NK-92 (cell line): ENCODE measurements around the gene SLC6A20.

Experiments
- DNase-seq: peaks from one replicate; lab custom pipeline; 2025; ENCODE audit not compliant: unreplicated experiment; lab: John Stamatoyannopoulos, UW

The SLC6A20 gene

DNA sequence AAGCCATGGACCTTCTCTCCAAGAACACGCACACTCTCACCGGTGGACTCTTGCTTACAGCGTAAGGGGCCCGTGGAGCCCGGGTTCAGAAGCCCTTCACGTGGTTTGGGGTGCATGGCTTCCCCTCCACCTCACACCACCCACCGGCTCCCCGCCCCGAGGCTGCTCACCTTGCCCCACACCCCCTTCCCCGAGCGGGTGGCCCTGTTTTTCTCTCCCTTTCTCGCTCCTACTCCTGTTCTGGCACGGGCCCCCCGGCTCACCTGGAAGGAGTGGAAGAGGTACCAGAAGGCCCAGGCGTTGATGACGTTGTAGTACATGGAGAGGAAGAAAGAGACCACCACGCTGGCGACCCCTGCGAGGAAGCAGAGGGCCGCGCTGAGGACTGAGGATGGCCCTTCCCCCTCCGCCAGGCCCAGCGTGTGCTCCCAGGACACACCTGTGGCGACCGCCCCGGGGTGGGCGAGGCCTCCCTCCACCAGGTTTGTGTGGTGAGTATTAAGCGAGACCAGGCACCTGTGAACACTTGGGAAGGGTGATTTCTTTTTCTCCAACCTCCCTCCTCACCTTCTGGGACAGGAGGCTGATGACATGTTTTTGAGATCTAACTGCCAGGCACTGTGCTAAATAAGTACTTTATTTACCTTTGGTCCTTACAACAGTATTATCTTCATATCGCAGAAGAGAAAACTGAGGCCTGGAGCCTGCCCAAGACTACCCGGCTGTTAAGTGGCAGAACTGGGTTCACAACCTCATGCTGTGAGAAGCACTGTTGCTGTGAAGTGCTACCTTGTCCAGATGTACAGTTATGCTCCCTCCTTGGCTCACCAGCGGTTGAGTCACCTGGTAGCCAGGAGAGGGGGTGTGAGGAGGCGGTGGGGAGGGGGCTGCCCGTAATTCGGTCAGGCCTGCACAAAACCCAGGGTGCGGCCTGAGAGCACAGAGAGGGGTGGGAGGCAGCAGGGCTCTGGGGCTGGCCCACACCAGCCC, 16.3 kb downstream of the SLC6A20 start:
- no peak for DNase-seq

DNA sequence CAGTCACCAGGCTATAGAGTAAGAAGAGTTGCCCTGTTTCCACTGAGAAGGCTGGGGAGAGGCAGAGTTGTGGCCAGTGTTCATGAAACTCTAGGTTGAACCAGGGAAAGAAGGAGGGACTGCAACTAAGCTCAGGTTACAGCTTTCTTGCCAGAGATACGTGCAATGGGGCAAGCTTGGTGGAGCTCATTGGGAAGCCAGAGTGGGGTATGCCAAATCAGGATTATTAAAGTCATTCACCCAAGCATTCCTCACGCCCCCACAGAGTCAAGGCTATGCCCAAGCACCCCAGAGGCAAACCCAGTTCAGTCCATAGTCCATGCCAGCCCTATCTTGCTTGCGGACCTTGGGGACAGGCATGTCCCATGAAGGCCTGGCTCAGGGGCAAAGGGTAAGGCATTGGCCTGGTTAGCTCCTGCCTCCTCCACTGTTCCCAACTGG, 17.6 kb downstream of the SLC6A20 start:
- DNase-seq: no peak

DNA sequence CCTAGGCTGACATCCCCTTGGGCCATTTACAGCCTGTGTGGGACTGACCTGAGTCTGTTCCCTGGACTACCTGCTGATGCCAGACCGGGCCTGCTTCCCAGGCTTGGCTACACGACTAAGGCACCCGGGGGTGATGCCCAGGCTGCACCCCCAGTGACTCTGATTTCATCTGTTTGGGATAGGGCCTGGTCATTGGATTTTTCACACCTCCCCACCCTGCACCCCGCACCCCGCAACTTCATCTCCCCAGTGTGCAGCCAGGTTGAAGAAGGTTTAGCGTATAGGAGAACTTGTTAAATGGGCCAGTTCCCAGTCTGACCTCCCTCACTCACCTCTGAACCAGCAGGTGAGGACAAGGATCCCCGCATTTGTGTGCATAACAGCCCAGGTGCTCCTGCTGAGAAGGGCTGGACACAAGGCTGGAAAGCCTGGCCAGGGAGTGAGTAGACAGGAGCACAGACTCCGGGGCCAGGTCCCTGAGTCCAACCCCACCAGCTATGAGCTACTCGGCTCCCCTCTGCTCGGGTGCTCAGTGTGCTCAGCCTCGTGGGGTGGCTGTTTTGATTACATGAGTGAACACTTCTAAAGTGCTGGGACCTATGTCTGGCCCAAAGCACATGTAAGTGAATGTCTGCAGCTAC, 18.5 kb downstream of the SLC6A20 start:
- no peak for DNase-seq

DNA sequence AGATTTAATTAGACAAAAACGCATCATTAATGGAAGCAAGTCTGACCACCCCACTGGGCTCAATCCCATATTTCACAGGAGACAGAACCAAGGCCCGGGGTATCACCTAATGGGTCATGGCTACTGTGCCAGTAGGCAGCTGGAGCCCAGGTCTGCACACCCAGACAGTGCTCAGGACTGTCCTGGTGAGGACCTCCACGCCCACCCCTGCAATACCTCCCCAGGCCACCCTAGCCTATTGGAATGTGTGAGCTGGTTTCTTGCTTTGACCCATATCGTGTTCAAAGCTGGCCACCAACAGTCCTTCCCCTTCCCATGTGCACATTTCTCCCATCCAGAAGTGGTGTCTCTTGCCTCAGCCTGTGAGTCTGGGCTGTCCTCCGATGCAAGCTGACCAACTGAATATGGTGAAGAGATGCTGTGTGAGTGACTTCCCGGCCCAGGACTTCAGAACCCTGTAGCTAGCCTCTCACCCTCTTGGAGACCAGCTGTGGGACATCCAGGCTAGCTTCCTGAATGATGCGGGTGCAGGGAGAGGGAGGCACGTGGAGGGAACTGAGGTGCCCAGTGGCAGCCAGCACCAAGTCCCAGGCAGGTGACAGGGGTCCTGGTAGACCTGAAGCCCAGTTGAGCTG, 19.1 kb downstream of the SLC6A20 start:
- no peak for DNase-seq

DNA sequence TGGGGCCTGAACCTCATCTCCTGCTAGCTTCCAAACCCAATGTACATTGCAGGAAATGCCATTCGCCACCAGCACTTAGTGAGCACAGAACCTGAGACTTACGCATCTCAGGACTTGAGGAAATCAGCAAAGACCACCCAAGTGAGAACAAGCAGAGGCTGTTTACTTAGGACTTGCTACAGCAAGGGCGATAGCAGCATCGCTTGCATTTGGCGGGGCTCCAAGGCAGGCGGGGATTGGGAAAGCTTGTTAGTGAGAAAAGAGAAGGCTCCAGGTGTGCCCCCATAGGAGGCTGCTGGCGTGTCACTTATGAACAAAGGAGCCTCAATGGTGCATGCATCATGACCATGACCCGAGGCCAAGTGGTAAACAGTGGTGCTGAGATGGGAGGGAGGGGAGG, 19.7 kb downstream of the SLC6A20 start:
- DNase-seq: no peak

DNA sequence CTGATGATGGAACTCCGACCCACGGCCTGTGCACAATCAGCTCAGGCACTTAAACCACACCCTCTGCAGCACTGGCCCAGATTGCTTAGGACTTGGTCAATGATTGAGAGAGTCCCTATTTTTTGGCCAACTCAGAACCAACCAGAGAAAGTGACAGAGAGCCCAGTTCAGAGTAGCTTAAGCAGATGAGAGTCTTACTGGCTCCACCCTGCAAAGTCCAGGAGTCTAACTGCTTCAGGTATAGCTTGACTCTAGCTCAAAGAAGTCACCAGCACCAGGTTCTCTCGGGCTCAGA, 20.1 kb downstream of the SLC6A20 start:
- DNase-seq: no peak

DNA sequence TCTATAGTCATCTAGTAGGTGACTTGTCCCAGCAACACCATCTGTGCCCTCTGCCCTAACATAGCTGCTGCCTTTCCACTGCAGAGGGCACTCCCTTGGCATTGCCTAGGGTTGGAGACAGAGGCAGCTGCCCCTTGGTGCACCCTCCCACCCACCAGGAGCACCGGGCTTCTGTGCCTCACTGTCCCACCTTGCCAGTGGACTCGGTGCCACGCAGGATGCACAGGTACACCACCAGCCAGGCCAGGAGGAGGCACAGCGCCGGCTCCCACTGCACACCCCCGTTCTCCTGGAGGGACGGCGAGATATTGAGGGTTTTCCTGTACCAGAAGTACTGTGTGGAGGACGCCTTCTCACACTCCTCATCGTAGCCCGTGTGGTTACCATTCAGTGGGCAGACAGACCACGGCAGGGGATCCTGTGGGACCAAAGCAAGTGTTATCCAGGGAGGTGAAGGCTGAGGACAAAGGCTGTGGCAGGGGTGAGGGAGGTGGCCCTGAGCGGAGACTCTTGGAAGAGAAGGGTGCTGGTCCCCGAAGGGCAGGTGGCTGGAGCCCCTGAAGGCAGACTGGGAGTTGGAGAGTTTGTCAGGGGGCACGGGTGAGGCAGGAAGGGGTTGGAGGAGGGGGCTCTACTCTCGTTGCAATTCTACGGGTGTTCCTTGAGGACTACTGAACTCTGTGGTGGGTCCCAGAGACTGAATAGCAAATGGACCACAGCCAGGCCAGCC, 20.6 kb downstream of the SLC6A20 start:
- no peak for DNase-seq

DNA sequence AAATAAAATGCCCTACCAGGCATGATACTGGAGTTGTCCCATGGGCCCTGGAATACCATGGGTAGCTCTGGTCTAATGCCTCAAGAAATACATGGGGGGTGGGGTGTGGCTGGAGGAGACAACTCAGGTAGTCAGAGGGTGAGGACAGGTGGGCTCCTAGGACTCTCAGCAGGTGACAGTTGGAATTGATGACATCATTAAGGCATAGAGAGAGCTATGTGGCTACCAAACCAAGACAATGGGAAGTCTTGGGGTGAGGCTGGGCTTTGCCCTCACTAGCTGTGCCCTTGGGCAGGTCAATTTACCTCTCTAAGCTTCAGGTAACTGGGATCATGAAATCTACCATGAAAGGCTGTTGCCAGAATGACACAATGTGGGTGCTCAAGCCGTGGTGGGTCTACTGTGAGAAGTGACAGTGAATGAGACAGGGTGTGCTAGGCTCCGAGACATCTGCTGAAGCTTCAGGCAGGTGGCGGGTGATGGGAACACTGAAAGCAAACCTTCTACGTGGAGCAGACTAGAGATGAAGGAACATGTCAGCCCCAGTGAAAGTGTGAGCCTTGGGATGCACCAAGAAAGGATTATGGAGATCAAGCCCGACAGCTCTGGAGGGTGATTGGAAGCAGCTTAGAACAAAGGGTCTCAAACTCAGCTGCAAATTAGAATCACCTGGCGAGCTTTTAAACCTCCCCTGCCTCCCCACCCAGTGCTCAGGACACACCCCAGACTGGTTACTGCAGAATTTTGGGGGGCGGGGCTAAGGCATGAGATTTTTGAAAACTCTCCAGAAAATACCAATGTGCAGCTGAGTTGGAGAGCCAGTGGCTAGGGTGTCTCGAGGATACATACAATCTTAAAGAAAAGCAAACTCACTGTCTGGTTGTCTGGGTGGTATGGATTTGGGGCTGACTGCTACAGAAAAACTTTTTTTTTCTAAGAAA, 21.5 kb downstream of the SLC6A20 start:
- DNase-seq: no peak

DNA sequence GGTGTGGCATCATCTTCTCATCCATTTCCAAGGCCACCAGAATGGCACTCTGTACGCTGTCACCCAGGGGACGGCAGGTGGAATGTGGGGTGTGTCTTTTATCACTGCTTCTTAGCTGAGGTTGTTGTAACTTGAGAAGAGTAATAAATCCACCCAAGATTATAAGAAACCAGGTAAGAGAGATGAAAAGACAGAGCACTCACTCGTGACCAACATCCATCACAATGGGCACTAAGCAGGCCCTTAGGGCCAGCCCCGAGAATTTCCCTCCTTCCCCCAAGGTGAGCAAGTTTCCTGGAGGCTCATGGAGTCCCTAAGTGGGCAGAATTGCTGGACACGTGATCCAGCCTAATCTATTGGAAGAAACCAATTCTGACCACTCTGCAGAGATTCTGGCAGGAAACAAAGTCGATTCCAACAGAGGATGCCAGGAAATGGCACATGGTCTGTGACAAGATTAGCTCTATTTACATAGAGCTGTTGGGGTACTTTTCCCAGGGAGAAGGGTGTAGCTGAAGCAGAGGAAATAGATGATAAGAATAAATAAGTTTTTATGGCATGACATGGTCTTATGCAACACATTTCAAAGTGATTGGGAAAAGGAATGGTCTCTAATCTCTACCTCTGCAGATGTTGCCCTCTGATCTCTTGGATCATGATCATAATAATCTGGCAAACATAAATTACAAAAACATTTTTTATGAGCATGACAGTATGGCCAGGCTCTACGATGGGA, 22.5 kb downstream of the SLC6A20 start:
- no peak for DNase-seq

DNA sequence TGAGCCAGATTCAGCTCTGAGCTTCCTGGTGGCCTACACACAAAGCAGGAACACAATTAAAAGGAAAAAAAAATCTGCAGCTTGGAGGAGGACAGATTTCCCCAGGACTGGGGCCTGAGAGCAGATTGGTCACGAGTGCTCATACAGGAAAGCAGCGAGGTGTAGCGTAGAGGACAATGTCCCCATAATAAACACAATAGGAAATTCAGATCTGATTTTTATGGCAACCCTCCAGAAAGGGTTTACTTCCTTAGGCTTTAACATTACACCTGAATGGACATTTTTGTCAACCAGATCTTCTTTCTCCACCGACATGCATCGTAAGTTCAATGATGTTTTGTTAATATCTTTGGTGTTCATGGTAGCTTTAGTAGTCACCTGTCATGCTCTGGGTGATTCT, 23.3 kb downstream of the SLC6A20 start:
- DNase-seq: no peak

DNA sequence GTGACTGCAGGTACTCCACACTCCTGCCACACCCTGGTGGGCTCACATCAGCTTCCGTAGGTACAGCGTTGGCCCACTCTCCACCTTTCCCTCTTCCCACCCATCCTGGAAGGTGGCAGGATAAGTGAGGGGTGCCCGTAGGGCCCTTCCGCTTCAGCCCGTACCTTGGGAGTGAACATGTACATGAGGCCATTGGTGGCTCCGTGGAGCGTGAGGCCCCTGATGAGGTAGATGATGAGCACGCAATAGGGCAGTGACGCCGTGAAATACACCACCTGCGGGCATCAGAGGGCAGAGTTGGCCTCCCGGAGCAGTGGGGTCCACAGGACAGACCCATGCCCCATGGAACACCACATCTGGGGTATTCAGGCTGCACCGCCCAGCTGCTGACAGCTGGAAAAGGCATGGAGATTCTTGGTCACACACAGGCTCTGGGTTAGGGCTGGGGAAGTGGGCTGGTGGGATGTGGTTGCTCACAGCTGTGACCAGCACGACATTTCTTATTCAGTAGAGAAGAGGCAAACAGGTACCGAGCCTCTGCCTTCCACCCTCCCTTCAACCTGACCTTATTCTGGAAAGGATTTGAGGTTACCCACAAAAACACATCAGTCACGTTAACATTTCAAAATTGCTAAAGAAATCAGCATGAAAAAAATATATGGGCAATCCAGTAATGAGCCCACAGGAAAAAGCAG, 23.8 kb downstream of the SLC6A20 start:
- no peak for DNase-seq

DNA sequence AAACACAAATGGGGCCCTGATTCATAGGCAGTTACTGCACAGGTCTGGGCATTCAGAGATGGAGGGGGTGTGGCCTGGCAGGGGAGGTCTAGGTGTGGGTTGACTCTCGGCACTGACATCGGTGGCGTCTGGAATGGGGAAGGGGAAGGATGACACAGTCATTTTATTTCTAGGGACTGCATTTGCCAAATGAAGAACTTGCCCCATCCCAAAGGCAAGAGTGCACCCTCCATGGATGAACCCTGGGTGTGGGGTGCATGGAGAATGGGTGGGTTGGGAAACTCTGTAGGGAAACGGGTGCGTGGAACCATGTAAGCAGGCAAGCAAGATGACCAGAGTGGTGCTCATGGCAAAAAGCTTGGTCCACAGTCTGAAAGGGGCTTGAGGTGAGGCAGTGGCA, 24.5 kb downstream of the SLC6A20 start:
- no peak for DNase-seq

DNA sequence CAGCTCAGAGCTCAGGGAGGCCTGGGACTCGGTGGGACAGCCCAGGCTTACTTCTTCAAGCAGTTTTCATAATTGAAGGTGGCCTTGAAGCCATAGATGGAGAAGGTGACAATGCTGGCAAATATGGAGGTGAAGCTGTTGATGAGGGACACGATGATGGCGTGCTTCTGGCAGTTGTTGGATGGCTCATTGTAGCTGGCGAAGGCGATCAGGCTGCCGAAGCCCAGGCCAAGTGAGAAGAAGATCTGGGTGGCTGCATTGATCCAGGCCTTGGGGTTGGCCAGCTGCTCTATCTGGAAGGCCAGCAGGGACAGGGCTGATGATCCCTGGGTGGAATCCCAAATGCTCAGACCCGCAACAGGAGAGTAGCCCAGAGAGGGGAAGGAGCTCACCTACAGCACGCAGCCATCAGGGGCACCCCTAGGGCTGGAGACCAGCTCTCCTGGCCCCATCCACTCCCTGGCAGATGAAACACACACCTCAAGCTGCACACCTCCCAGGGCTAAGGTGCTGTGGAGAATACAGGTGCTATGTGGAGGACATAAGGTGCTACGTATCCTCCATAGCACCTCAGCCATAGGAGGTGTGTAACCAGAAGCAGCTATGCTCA, 25.1 kb downstream of the SLC6A20 start:
- no peak for DNase-seq

DNA sequence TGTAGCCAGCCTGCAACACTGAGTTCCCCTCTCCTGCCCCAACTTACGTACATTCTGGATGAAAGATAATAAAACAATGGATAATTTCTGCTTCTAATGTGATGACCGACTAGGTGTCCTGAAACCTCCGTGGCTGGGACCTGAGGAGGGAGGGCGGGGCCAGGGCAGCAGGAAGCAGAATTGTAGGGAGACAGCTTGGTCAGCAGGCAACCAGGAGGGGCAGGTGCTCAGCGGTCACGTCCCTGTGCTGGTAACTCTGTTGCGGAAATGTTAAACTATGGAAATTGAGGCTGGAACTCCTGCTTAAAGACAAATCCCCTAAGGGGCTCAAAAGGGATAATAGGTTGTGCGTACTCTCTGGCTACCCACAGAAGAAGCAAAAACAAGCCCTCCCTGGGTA, 30.4 kb downstream of the SLC6A20 start:
- no peak for DNase-seq

DNA sequence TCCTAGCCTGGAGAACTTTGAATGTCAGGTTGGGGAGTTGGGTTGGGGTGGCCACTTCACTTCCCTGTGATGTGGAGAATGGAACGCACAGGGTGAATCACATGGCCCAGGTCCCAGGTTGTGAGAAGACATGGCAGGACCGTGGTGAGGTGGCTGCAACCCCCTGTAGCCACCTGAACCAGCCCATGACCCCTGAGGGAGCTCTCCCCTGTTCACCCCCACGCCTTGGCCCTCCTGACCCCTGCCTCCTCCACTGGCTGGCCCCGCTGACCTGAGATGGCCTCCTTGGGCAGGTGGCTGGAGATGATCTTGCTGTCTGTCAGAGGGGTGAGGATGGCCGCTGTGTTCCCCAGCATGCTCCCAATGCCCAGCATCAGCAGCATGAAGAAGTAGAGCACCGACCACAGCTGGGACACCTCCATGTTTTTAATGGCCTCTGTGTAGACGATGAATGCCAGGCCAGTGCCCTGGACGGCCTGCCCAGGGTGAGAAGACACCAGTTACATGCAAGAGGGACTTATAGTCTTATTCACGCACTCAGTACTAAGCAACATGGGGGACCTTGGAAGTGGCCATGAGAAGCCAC, 31.0 kb downstream of the SLC6A20 start:
- no peak for DNase-seq

DNA sequence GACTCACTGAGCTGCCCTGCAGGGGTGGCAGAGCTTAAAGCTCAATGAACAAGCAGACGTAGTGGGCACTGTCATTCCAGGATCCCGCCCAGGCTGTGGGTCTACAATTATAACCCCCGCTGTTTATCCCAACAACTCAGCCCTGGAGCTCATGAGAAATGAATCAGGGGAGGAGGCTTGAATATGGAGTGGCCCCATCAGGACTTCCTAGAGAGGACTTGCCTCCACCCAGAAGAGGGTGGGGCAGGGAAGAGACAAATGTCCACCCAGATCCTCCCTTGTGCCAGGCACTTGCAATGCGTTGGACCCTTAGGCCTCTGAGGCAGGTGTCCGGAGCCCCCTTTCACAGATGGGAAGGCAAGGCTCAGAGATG, 33.0 kb downstream of the SLC6A20 start:
- DNase-seq: no peak

DNA sequence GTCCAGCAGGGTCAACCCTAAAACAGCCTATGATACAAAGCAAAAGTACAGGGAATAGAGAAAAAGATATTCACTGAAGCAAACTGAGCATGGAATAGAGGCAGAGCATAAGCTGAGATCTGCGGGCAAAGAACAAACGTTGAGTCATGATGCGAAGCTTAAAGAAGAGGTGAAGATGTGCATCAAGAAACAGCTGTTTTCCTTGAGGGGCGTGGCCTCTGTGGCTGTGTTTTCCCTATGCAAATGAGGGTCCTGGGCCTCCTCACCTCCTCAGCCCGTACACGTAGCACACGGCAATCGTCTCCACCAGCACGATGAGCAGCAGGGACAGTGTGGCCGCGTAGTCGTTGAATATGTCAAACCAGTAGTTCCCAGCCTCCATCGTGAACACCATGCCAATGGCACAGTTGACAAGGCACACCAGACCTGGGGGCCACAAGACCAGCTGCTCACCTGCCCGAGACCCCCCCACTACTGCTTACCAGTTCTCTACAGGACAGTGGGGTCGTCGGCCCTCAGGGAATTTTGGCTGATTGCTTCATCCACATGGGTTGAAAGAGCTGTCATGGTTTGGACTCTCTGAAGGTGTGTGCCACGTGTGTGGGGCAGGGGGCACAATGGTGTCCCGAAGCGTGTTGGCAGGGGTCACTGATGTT, 33.6 kb downstream of the SLC6A20 start:
- DNase-seq: no peak

DNA sequence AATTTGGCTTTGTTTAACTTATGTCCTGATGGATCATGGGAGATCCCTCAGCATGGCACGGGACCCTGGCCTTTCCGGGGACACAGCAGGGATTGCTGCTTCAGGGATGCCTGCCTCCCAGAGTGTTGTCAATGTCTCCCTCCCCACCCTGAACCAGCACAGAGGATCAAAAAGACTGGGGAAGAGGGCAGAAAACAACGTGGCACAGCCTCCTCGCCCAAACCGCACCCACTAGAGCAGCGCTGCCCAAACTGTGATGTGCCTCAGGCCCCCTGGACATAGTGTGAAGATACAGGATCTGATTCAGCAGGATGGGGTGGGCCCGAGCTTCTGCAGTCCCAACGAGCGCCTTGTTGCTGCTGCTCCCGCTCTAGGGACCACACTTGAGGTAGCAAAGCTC, 34.5 kb downstream of the SLC6A20 start:
- DNase-seq: no peak
